ENCODE data around the gene CD151.

CD151 gene

DNA sequence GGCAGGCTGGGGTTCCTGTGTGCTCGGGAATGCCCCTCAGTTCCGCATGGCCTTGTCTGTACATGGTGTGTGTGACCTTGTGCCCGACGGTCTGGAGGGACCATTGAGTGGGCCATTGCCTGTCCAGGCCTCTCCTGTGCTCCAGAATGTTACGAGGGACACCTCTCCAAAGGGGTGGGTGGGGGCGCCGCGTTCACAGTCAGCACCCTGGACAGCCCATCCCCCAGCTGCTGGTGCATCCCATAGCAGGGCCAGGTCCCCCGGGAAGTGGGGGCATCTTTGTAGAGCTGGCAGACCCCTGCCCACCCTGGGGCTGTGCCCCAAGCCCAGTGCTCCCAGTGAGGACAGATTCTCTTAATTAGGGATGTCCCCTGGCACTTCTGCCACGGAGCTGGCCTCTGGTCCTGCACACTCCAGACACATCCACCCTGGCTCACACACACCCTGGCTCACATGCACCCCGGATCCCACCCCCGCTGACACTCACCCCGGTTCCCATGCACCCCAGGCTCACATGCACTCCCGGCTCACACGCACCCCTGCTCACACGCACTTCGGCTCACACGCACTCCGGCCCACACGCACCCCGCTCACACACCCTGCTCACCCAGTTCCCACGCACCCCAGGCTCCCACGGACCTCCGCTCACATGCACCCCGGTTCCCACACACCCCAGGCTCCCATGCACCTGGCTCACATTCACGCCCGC lies 25.5 kb downstream of the CD151 start:
- in situ Hi-C loops (cut with HindIII; ENCODE audit: low pct_unique_long_range_greater_than_20kb, low sequenced_read_pairs), result no loop called here
- no peak for DNase-seq (ENCODE audit: low read depth in 1 of 2, low spot score in 1 of 2)

GRCh38 chr11:858762-859339 lies 26.1 kb downstream of the CD151 start:
- TF ChIP-seq JUND (IDR thresholded peaks at IDR 0.05; ENCODE audit: low read depth), result no peak
- DNase-seq (ENCODE audit: low read depth in 1 of 2, low spot score in 1 of 2), result no peak
- in situ Hi-C loops (cut with HindIII; ENCODE audit: low pct_unique_long_range_greater_than_20kb, low sequenced_read_pairs), result no loop called here

More for the DNA sequence above, 25.5 kb downstream of the CD151 start:
- TF ChIP-seq JUND (IDR thresholded peaks at IDR 0.05; ENCODE audit: low read depth), result no peak

- DNase-seq (ENCODE audit: low read depth in 1 of 2, low spot score in 1 of 2), result peak in 1 of 2 experiments; percentile 42
- in situ Hi-C loops (cut with HindIII; ENCODE audit: low pct_unique_long_range_greater_than_20kb, low sequenced_read_pairs), result no loop called here
- TF ChIP-seq JUND (IDR thresholded peaks at IDR 0.05; ENCODE audit: low read depth), result no peak
Measured at GRCh38 chr11:859394-860131, 26.8 kb downstream of the CD151 start.

- DNase-seq (ENCODE audit: low read depth in 1 of 2, low spot score in 1 of 2), result no peak
- TF ChIP-seq JUND (IDR thresholded peaks at IDR 0.05; ENCODE audit: low read depth), result no peak
- in situ Hi-C loops (cut with HindIII; ENCODE audit: low pct_unique_long_range_greater_than_20kb, low sequenced_read_pairs), result no loop called here
Measured at GRCh38 chr11:860234-861104, 27.7 kb downstream of the CD151 start.

GRCh38 chr11:861105-861479 lies 28.3 kb downstream of the CD151 start:
- DNase-seq (ENCODE audit: low read depth in 1 of 2, low spot score in 1 of 2), result no peak
- in situ Hi-C loops (cut with HindIII; ENCODE audit: low pct_unique_long_range_greater_than_20kb, low sequenced_read_pairs), result no loop called here

GRCh38 chr11:862081-862661 lies 29.4 kb downstream of the CD151 start:
- DNase-seq (ENCODE audit: low read depth in 1 of 2, low spot score in 1 of 2), result no peak
- TF ChIP-seq JUND (IDR thresholded peaks at IDR 0.05; ENCODE audit: low read depth), result no peak
- in situ Hi-C loops (cut with HindIII; ENCODE audit: low pct_unique_long_range_greater_than_20kb, low sequenced_read_pairs), result no loop called here

More at GRCh38 chr11:861105-861479, 28.3 kb downstream of the CD151 start:
- no peak for TF ChIP-seq JUND (IDR thresholded peaks at IDR 0.05; ENCODE audit: low read depth)

DNA sequence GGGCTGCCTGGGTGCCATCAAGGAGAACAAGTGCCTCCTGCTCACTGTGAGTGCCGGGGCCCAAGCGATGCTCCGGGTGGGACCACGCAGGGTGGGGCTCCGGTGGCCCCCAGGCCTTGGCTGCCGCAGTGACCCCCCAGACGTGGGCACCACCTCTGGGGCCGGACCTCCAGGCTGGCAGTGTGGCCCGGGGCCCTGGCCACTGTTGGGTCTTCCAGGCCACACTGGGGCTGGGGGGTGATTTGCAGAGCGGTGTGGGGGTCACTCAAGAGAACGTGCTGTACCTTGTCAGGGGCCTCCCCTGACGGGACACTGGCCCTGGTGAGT lies 29.9 kb downstream of the CD151 start:
- no peak for DNase-seq (ENCODE audit: low read depth in 1 of 2, low spot score in 1 of 2)
- in situ Hi-C loops (cut with HindIII; ENCODE audit: low pct_unique_long_range_greater_than_20kb, low sequenced_read_pairs), result no loop called here
- TF ChIP-seq JUND (IDR thresholded peaks at IDR 0.05; ENCODE audit: low read depth), result no peak

GRCh38 chr11:863023-863909 lies 30.5 kb downstream of the CD151 start:
- no peak for TF ChIP-seq JUND (IDR thresholded peaks at IDR 0.05; ENCODE audit: low read depth)
- in situ Hi-C loops (cut with HindIII; ENCODE audit: low pct_unique_long_range_greater_than_20kb, low sequenced_read_pairs), result no loop called here
- no peak for DNase-seq (ENCODE audit: low read depth in 1 of 2, low spot score in 1 of 2)

DNA sequence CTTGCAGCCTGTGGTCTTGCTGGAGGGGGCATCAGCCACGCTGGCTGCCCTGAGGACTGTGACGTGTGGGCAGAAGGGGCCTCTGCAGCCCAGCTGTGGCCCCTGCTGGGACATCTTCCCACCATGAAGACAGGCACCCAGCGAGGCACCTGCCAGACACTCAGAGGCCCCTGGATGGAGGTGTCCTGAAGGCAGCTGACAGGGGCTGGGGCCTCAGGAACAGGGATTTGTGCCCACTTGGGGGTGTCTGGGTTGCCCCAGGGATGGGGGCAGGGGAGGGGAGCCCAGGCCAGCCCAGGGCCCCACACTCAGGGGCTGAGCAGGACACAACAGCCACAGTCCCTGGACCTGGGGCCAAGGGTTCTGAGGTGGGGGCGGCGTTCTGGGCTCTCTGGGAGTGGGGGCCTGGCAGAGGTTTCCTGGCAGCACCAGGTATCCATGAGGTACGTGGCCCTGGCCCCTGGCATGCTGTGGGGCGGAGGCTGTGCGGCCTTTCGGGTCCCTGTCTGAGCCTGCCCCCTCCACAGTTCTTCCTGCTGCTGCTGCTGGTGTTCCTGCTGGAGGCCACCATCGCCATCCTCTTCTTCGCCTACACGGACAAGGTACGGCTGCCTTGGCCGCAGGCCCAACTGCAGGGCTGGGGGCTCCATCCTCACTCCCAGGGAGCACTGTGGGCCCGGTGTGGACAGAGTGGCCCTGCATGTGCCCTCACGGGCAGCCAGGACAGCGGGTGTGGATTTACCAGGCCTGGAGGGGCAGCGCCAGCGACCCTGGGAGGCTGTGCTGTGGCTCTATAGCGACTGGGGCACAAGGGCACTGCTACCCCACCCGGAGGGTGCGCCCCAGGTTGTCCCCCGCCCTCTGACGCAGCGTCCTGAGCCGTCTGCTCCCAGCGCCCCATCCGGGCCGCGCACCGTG lies 31.4 kb downstream of the CD151 start:
- DNase-seq (ENCODE audit: low read depth in 1 of 2, low spot score in 1 of 2), result no peak
- no peak for TF ChIP-seq JUND (IDR thresholded peaks at IDR 0.05; ENCODE audit: low read depth)
- in situ Hi-C loops (cut with HindIII; ENCODE audit: low pct_unique_long_range_greater_than_20kb, low sequenced_read_pairs), result no loop called here

DNA sequence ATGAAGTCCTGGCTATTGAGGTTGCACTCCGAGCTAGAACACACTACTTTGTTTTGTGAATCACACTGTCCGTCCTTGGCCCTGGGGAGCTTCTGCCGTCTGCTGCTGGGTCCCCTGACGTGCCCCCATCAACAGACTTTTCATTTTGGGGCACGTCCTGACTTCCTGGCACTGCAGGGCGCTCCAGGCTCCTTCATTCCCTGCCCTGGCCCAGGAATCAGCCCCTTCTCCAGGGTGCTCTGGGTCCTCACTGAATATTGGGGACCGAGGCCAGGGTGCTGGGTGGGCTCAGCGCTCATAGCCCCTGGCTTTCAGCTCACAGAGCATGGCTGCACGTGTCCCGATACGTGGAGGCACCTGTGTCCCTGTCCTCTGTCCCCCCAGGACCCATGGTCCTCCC lies 32.1 kb downstream of the CD151 start:
- DNase-seq (ENCODE audit: low read depth in 1 of 2, low spot score in 1 of 2), result no peak
- in situ Hi-C loops (cut with HindIII; ENCODE audit: low pct_unique_long_range_greater_than_20kb, low sequenced_read_pairs), result no loop called here

More for the DNA sequence above, 32.1 kb downstream of the CD151 start:
- no peak for TF ChIP-seq JUND (IDR thresholded peaks at IDR 0.05; ENCODE audit: low read depth)

All from T47D (cell line).